DMS79 treated with DMSO at 0.1 percent for 48 hours (cell line): ENCODE results near the gene DNAJC3.
A peak's percentile ranks its signal among the peaks of the same experiment; 100 is the strongest.
"Not testable (repeated sequence)": the region's sequence is repeated elsewhere in the genome, so short reads cannot be mapped to it uniquely, and the experiment has no call there.

ENCODE experiments used
- DNase-seq: peaks from one replicate; lab custom pipeline; 2025; lab: John Stamatoyannopoulos, UW

Gene DNAJC3, protein sequence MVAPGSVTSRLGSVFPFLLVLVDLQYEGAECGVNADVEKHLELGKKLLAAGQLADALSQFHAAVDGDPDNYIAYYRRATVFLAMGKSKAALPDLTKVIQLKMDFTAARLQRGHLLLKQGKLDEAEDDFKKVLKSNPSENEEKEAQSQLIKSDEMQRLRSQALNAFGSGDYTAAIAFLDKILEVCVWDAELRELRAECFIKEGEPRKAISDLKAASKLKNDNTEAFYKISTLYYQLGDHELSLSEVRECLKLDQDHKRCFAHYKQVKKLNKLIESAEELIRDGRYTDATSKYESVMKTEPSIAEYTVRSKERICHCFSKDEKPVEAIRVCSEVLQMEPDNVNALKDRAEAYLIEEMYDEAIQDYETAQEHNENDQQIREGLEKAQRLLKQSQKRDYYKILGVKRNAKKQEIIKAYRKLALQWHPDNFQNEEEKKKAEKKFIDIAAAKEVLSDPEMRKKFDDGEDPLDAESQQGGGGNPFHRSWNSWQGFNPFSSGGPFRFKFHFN

GRCh38 chr13:95676762-95677563 lies at the start of gene DNAJC3:
Gene DNAJC3 (plus strand): TSS chr13:95677139. CDS start chr13:95677256, 117 bp downstream.
- DNase-seq, result peak; percentile 99

DNA sequence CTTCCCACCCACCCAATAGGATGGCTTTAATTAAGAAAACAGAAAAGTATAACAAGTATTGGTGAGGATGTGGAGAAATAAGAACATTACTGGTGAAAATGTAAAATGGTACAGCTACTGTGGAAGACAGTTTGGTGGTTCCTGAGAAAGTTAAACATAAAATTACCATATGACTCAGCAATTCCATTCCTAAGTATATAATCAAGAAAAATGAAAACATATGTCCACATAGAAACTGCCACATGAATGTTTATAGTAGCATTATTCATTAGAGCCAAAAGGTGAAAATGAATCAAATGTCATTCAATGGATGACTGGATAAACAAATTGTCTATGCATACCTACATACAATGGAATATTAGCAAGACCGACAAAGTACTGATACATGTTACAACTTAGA lies 49.3 kb upstream of the DNAJC3 start:
- DNase-seq, result no peak

DNA sequence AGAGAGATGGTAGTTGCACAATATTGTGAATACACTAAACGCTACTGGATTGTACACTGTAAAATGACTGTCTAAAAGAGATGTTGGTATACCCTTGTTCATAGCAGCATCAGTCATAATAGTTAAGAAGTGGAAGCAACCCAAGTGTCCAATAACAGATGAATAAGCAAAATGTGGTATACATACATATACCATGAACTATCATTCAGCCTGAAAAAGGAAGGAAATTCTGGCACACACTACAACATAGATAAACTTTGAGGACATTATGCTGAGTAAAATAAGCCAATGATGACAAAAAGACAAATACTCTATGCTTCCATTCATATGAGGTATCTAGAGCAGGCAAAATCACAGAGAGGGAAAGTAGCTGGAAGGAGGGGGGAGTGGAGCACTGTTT lies 48.5 kb upstream of the DNAJC3 start:
- DNase-seq, result no peak

GRCh38 chr13:95629071-95629470 lies 47.9 kb upstream of the DNAJC3 start:
- no peak for DNase-seq

- DNase-seq, result no peak
Measured at GRCh38 chr13:95630593-95630992, 46.3 kb upstream of the DNAJC3 start.

GRCh38 chr13:95636853-95637252 lies 40.1 kb upstream of the DNAJC3 start:
- DNase-seq, result no peak

GRCh38 chr13:95641291-95642027 lies 35.5 kb upstream of the DNAJC3 start:
- DNase-seq, result peak; percentile 91

GRCh38 chr13:95642028-95642621 lies 34.8 kb upstream of the DNAJC3 start:
- peak; percentile 52 for DNase-seq

DNA sequence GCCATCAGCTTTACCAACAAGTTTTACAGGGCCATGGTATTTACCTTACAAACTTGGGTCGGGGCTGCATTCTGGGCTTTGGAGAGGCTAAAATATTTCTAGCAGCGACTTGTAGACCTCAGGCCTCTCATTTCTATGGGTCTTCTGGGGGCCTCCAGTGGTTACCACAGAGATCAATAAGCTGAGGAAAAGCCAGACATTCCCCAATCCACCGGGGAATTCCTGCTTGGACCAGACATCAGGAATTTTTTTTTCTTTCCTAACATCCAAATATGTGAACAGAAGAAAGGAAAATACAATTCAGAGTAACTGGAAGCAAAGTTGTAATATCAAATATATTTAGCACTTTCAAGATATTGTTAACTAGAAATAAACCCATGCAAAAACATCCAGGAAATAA lies 33.9 kb upstream of the DNAJC3 start:
- DNase-seq, result peak; percentile 32

DNA sequence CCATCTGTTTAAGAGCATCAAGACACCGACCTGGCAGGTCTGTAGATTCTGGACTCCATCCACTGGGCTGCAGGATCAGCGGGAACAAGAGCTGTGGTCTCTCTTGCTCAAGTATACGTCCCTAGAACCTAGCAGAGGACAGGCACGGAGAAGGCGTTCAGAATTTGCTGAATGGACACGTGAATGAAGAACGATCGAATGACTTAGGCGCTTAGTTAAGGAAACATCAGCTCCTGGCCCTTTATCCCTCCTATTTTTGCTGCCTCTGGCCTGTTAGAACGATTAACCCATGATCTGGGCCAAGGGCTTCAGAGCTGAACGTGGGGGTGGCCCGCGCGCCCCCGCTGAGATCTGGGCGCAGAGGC lies 33.4 kb upstream of the DNAJC3 start:
- peak; percentile 79 for DNase-seq

DNA sequence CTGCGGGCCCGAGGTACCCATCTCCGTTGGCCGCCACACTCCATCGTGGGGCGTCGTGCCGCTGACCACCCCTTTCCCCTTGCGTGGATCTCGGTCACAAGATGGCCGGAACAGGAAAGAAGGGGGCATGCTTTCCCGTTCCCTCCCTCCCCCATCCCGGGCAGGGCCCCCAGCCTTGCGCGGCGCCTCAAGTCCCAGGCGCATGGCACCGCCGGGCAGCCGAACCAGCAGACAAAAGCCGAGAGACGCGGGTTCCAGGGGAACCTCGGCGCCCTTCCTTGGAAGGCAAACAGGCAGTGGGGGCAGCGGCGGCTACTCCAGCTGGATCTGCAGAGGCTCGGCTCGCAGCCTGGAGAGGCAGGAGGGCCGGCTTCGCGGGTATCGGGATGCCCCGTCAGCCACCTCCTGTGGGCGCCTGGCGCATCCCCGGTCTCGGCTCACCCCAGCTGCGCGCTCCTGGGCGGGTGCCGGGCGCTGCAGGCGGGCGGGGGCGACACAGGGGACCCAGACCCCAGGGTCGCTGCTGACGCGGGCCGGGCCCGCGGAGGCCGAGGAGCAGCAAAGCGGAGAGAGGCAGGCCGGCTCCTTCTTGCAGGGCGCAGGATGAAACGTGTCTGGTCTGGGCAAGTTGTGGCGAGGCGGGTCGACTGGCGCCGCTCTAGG lies 32.9 kb upstream of the DNAJC3 start:
- peak; percentile 79 for DNase-seq

DNA sequence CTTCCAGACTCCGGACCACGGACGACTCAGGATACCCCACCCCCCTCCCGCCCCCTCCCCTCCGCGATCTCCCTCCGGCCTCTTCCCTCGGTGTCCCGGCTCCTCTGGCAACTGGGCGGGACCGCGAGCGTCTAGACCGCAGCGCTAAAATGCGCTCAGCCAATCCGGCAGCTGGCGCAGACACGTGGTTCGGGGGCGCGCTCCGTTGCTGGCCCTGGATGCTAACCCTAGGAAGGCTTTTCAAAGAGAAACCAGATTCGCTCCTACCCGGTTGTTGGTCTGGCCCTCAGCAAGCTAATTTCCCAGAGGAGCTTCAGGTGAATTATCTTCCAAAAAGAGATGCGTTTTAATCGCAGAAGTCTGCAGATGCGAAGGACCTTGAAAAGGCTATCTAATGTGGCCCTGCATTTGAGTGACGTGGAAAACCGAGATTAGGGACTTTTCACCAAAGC lies 32.3 kb upstream of the DNAJC3 start, which contains the start of gene DZIP1:
TSS of gene DZIP1 (minus strand) at position 106 of the 452 bp plus-strand sequence. CDS start 2,677 bp downstream, outside the sequence.
- DNase-seq, result peak; percentile 89

GRCh38 chr13:95647321-95647720 lies 29.6 kb upstream of the DNAJC3 start:
- DNase-seq, result no peak

DNA sequence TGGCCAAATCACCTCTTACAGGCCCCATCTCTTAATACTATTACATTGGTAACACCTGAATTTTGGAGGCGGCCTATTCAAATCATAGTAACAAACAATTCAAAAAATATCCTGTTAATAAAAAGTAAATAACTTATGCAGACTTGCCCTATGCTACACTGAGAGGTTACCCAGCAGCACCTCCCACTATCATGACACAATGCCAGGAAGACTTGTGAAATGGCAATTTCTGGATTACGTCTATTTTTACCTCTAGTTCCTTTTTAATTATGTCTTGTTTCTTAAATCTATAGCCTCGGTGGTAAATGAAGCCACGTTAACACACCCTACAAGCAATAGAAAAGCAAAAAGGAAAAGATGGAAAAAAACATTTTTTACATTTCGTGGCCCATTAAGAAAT lies 26.2 kb upstream of the DNAJC3 start:
- no peak for DNase-seq

DNA sequence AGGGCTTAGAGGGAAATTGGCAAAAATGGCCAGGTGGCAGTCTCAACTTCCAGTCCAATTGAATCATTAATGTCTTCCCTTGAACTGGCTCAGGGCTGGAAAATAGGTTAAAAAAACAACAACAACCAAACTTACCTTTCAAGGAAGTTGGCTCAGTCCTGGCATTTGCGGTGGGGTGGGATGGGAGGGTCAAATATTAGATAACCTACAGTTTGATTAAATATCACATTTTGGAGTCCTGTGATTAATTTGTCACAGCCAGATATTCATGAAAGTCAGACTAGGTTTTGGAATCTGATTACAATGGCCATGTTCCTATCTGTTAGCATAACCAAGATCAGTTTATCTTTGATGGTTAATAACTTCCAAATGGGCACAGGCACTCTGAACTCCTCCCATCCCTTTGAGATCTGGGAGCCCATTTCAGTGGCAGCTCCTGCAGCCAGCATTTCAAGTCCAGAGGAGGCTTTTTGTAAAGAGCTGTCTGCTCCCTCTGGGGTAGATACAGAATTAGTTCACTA lies 24.6 kb upstream of the DNAJC3 start:
- DNase-seq, result no peak

DNA sequence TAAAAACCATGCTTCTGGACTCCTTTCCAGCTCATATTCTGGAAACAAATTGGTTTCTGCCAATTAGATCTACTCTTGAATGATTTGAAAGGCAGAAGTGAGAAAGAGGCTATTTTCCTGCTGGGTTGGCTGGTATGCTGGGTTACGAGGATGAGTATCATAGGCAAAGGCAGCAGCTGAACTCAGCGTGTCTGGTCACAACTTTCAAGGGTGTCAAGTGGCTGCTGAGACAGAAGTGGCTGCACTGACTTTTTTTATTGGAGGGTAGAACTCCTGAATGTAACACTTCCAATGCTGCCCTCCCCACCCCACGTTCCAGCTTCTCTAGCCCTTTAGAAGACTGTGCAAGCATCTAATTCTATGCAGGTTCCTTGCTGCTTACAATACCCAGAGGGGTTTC lies 24.1 kb upstream of the DNAJC3 start:
- DNase-seq, result no peak

GRCh38 chr13:95656386-95657015 lies 20.4 kb upstream of the DNAJC3 start:
- no peak for DNase-seq

DNA sequence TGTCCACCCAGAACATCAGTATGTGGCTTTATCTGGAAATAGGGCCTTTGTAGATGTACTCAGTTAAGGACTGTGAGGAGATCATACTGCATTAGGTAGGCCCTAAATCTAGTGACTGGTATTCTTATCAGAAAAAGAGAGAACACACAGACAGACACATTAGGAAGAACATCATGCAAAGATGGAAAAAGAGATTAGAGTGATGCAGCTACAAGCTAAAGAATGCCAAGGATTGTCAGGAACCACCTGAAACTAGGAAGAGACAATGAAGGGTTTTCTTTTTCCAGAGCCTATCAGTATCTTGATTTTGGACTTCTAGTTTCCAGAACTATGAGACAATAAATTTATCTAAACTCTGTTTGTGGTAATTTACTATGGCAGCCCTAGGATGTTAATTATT lies 17.4 kb upstream of the DNAJC3 start:
- no peak for DNase-seq

DNA sequence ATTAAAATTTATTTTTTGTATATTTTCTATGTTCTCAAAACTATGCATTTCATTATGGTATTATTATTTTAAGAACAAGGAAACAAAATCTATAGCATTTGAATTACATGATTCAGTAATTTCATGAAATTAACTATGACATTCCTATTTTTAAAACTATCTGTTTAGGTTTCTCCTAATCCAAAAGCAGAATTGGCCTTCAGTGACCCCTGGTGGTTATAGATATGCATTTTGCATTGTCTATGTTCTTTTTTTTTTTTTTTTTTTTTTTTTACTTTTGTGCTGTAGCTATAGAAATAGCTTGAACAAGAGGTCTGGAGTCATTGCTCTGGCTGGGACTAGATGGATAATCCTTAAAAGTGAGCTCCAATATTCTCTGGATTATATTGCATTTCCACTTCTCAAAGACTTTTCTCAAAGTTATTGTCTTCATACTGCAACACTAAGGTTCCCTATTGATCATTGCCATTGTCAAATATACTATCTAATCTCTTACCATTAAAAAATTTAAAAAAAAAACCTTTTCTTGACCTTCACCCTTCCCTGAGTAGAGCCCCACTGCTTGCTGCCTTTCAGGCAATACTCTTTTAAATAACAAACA lies 15.9 kb upstream of the DNAJC3 start:
- DNase-seq, result peak; percentile 66

DNA sequence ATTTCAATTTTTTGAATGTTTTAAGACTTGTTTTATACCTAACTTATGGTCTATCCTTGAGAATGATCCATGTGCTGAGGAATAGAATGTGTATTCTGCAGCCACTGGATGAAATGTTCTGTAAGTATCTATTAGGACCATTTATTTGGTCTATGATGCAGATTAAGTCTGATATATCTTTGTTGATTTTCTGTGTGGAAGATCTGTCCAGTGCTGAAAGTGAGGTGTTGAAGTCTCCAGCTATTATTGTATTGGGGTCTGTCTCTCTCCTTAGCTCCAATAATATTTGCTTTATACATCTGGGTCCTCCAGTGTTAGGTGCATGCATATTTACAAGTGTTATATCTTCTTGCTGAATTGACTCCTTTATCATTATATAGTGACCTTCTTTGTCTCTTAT lies 9.7 kb upstream of the DNAJC3 start:
- not testable (repeated sequence) for DNase-seq
